ENCODE measurements around the gene KLRD1.
"Not testable (repeated sequence)": the region's sequence is repeated elsewhere in the genome, so short reads cannot be mapped to it uniquely, and the experiment has no call there.

- TF ChIP-seq CTCF (IDR thresholded peaks at IDR 0.05 in 4 of 5, conservative IDR thresholded peaks at IDR 0.05 in 1 of 5); POLR2A (IDR thresholded peaks at IDR 0.05): not testable (repeated sequence)
These were observed 43.8 kb downstream of the KLRD1 start for GRCh38 chr12:10351457-10351856.

Data from gastrocnemius medialis (tissue), 4 donors.